Mesothelial cell of epicardium (in vitro differentiated cells): Measurements from ENCODE around the gene GHR. TPM values are rescaled to one million over a fixed set of nuclear protein-coding genes. Genes with fewer than 3 reads are reported as not detected.
"Not testable (repeated sequence)": the region's sequence is repeated elsewhere in the genome, so short reads cannot be mapped to it uniquely, and the experiment has no call there.

Experiments used
- DNase-seq, 2 experiments: peaks; one replicate each; pipeline ENCODE4 v3.0.0; 2021; ENCODE audit warnings: low spot score in 2 of 2; ENCODE audit not compliant: unreplicated experiment in 2 of 2
- H3K27ac Mint-ChIP-seq: 2 replicates; pipeline ENCODE4 v1.8.0; 2021; ENCODE audit warnings: mixed read lengths
- H3K27me3 Mint-ChIP-seq: 2 replicates; pipeline ENCODE4 v1.8.0; 2021; ENCODE audit warnings: low read depth, mixed read lengths
- H3K36me3 Mint-ChIP-seq: 2 replicates; pipeline ENCODE4 v1.8.0; 2021; ENCODE audit warnings: mixed read lengths
- H3K4me1 Mint-ChIP-seq: 2 replicates; pipeline ENCODE4 v1.8.0; 2021; ENCODE audit warnings: mixed read lengths
- H3K4me3 Mint-ChIP-seq: 2 replicates; pipeline ENCODE4 v1.8.0; 2021; ENCODE audit warnings: mild to moderate bottlenecking, moderate library complexity, mixed read lengths
- H3K9me3 Mint-ChIP-seq: 2 replicates; pipeline ENCODE4 v1.8.0; 2021; ENCODE audit warnings: mixed read lengths
- total RNA-seq: library from RNA; stranded (reverse); gene quantifications from 3 replicates; pipeline ENCODE4 v1.2.1, GENCODE V29; 2021
- TF ChIP-seq, protein P1 (sequence below): fragments of 200-600 bp; sonication (generic); IDR thresholded peaks from one replicate; pipeline ENCODE4 v1.5.0; 2021; ENCODE audit warnings: antibody characterized with exemption; ENCODE audit not compliant: unreplicated experiment

The GHR gene
- total RNA-seq, 1 donor from 2014 or later: 7.9 TPM

- no peak for DNase-seq
- Mint-ChIP-seq H3K27ac (no peak overlapping the region), H3K9me3 (no peaks in the 10 kb centered on the region), H3K27me3 (no peaks in the 10 kb centered on the region), H3K4me3 (no peak overlapping the region), H3K4me1 (no peaks in the 10 kb centered on the region), H3K36me3 (no peaks in the 10 kb centered on the region)
- TF ChIP-seq, protein P1, sequence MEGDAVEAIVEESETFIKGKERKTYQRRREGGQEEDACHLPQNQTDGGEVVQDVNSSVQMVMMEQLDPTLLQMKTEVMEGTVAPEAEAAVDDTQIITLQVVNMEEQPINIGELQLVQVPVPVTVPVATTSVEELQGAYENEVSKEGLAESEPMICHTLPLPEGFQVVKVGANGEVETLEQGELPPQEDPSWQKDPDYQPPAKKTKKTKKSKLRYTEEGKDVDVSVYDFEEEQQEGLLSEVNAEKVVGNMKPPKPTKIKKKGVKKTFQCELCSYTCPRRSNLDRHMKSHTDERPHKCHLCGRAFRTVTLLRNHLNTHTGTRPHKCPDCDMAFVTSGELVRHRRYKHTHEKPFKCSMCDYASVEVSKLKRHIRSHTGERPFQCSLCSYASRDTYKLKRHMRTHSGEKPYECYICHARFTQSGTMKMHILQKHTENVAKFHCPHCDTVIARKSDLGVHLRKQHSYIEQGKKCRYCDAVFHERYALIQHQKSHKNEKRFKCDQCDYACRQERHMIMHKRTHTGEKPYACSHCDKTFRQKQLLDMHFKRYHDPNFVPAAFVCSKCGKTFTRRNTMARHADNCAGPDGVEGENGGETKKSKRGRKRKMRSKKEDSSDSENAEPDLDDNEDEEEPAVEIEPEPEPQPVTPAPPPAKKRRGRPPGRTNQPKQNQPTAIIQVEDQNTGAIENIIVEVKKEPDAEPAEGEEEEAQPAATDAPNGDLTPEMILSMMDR: no peak
Observed at GRCh38 chr5:42718591-42718990, 295.4 kb downstream of the GHR start.

DNA sequence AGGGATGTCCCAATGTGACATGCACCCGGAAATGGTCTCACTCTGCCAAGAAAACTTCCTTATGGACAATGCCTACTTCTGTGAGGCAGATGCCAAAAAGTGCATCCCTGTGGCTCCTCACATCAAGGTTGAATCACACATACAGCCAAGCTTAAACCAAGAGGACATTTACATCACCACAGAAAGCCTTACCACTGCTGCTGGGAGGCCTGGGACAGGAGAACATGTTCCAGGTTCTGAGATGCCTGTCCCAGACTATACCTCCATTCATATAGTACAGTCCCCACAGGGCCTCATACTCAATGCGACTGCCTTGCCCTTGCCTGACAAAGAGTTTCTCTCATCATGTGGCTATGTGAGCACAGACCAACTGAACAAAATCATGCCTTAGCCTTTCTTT is 295.8 kb downstream of the GHR start:
- H3K4me1 Mint-ChIP-seq: no peaks in the 10 kb centered on the region
- no peak overlapping the region for H3K27ac Mint-ChIP-seq
- H3K27me3 Mint-ChIP-seq: no peaks in the 10 kb centered on the region
- H3K9me3 Mint-ChIP-seq: no peaks in the 10 kb centered on the region
- no peak for DNase-seq
- H3K36me3 Mint-ChIP-seq: no peaks in the 10 kb centered on the region
- H3K4me3 Mint-ChIP-seq: no peak overlapping the region
- TF ChIP-seq, protein P1: no peak

DNA sequence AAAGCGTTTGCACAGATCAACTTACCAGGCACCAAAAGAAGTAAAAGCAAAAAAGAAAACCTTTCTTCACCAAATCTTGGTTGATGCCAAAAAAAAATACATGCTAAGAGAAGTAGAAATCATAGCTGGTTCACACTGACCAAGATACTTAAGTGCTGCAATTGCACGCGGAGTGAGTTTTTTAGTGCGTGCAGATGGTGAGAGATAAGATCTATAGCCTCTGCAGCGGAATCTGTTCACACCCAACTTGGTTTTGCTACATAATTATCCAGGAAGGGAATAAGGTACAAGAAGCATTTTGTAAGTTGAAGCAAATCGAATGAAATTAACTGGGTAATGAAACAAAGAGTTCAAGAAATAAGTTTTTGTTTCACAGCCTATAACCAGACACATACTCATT is 297.0 kb downstream of the GHR start:
- H3K4me1 Mint-ChIP-seq: no peaks in the 10 kb centered on the region
- H3K27me3 Mint-ChIP-seq: no peaks in the 10 kb centered on the region
- TF ChIP-seq, protein P1: no peak
- no peaks in the 10 kb centered on the region for H3K9me3 Mint-ChIP-seq
- no peak overlapping the region for H3K4me3 Mint-ChIP-seq
- H3K36me3 Mint-ChIP-seq: no peaks in the 10 kb centered on the region
- no peak overlapping the region for H3K27ac Mint-ChIP-seq
- no peak for DNase-seq

GRCh38 chr5:42721484-42721883 is 298.2 kb downstream of the GHR start:
- Mint-ChIP-seq H3K27ac (no peak overlapping the region), H3K36me3 (no peaks in the 10 kb centered on the region), H3K4me3 (no peak overlapping the region), H3K27me3 (no peaks in the 10 kb centered on the region), H3K4me1 (no peaks in the 10 kb centered on the region), H3K9me3 (no peaks in the 10 kb centered on the region)
- DNase-seq: no peak
- TF ChIP-seq, protein P1: no peak

- not testable (repeated sequence) for H3K27ac Mint-ChIP-seq, H3K27me3 Mint-ChIP-seq, H3K36me3 Mint-ChIP-seq, DNase-seq, H3K4me3 Mint-ChIP-seq, H3K4me1 Mint-ChIP-seq, H3K9me3 Mint-ChIP-seq
Observed at GRCh38 chr5:42734531-42735058, 311.4 kb downstream of the GHR start.

- H3K9me3 Mint-ChIP-seq: peaks cover 7% of the 10 kb centered on the region
- no peak overlapping the region for H3K4me3 Mint-ChIP-seq
- no peaks in the 10 kb centered on the region for H3K27me3 Mint-ChIP-seq
- H3K36me3 Mint-ChIP-seq: no peaks in the 10 kb centered on the region
- DNase-seq: no peak
- H3K4me1 Mint-ChIP-seq: no peaks in the 10 kb centered on the region
- no peak overlapping the region for H3K27ac Mint-ChIP-seq
- TF ChIP-seq, protein P1: no peak
Observed at GRCh38 chr5:42740920-42741319, 317.7 kb downstream of the GHR start.
